DND-41 (cell line): ENCODE results near the gene DPP6.
A peak's percentile ranks its signal among the peaks of the same experiment; 100 is the strongest.
"Not testable (repeated sequence)": the region's sequence is repeated elsewhere in the genome, so short reads cannot be mapped to it uniquely, and the experiment has no call there.

ENCODE experiments used
- ATAC-seq: fragments of 200-7000 bp; cut with Tn5 transposase; 3 replicates; pipeline ENCODE4 v1.9.1; 2021; ENCODE audit warnings: low read depth; ENCODE audit not compliant: insufficient read depth
- DNase-seq: peaks from one replicate; pipeline ENCODE4 v3.0.0-alpha.2; 2020
- H2AFZ ChIP-seq: 2 replicates; pipeline ENCODE4 v1.6.0; 2012; ENCODE audit warnings: low read depth, low read length
- H3K27ac ChIP-seq: 2 replicates; pipeline ENCODE4 v1.5.1; 2012; ENCODE audit warnings: low read length, inconsistent platforms
- H3K27me3 ChIP-seq: fragments of 200-600 bp; sonication (generic); 2 replicates; pipeline ENCODE4 v1.6.0; 2012; ENCODE audit warnings: low read length, mild to moderate bottlenecking, inconsistent platforms; ENCODE audit not compliant: insufficient read depth, poor library complexity
- H3K36me3 ChIP-seq: 2 replicates; pipeline ENCODE4 v1.5.1; 2012; ENCODE audit warnings: low read length, inconsistent platforms; ENCODE audit not compliant: insufficient read depth
- H3K4me1 ChIP-seq: 2 replicates; pipeline ENCODE4 v1.5.1; 2012; ENCODE audit warnings: mild to moderate bottlenecking, low read length; ENCODE audit not compliant: insufficient read depth
- H3K4me2 ChIP-seq: 2 replicates; pipeline ENCODE4 v1.6.0; 2012; ENCODE audit warnings: mild to moderate bottlenecking, moderate library complexity, low read length, inconsistent platforms; ENCODE audit not compliant: insufficient read depth
- H3K4me3 ChIP-seq, 2 experiments: fragments of 200-600 bp in 1 of 2; shearing (Covaris generic) in 1 of 2; 2 replicates each; pipeline ENCODE4 v1.5.1; 2012 to 2016; ENCODE audit warnings: inconsistent platforms in 2 of 2, low read length in 2 of 2, mild to moderate bottlenecking in 2 of 2, low read depth in 1 of 2, moderate library complexity in 1 of 2
- H3K79me2 ChIP-seq: 2 replicates; pipeline ENCODE4 v1.6.0; 2012; ENCODE audit warnings: low read length, inconsistent platforms; ENCODE audit not compliant: insufficient read depth
- H3K9ac ChIP-seq: 2 replicates; pipeline ENCODE4 v1.6.0; 2012; ENCODE audit warnings: low read depth, mild to moderate bottlenecking, inconsistent platforms, low read length, moderate library complexity
- H3K9me3 ChIP-seq: 2 replicates; pipeline ENCODE4 v1.5.1; 2012; ENCODE audit warnings: low read length, moderate library complexity, mild to moderate bottlenecking, inconsistent platforms; ENCODE audit not compliant: insufficient read depth, severe bottlenecking
- H4K20me1 ChIP-seq: 2 replicates; pipeline ENCODE4 v1.6.0; 2012; ENCODE audit warnings: low read length; ENCODE audit not compliant: insufficient read depth

DPP6 gene

GRCh38 chr7:154146707-154147038, 94.5 kb downstream of the DPP6 start:
- ATAC-seq, result peak; percentile 72
- H4K20me1 ChIP-seq, H3K27me3 ChIP-seq, H3K4me1 ChIP-seq, H3K9me3 ChIP-seq, H3K79me2 ChIP-seq, DNase-seq, H2AFZ ChIP-seq, H3K36me3 ChIP-seq, H3K4me3 ChIP-seq: not testable (repeated sequence)
- H3K4me2 ChIP-seq, result 0 out of 2 replicates have a peak overlapping the region, but pooled peaks have one; percentile 44
- peak overlapping the region; percentile 34; the same call in 1 of the 2 replicates for H3K9ac ChIP-seq
- H3K27ac ChIP-seq, result peak overlapping the region; percentile 74; the same call in 1 of the 2 replicates

- H4K20me1 ChIP-seq, H3K9ac ChIP-seq, H3K27ac ChIP-seq, H3K79me2 ChIP-seq, H3K4me3 ChIP-seq, H2AFZ ChIP-seq, ATAC-seq, H3K4me2 ChIP-seq, H3K36me3 ChIP-seq, H3K27me3 ChIP-seq, H3K4me1 ChIP-seq, H3K9me3 ChIP-seq: not testable (repeated sequence)
- peak; percentile 13 for DNase-seq
Measured at GRCh38 chr7:154148791-154149516, 96.8 kb downstream of the DPP6 start.

DNA sequence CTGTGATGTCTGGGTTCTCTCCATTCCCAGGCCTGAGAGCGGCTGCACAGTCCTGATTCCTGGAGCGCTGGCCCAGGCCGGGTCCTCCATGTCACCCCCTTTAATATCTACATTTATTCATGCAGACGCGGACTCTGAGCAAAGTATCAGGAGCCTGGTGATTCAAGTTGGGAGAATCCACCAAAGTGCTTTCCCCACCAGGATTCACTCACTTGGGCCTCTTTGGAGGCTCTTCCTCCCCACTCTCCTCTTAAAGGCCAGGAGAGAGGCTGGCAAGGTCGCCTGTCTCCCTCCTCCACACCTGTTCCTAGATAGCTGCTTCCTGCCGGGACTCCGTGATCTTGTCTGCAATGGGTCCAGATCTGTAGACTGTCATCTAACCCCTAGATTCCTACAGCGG, 98.5 kb downstream of the DPP6 start:
- not testable (repeated sequence) for H3K27me3 ChIP-seq, H4K20me1 ChIP-seq, H3K36me3 ChIP-seq, H3K27ac ChIP-seq, H2AFZ ChIP-seq, H3K4me2 ChIP-seq, H3K4me3 ChIP-seq, H3K79me2 ChIP-seq, H3K4me1 ChIP-seq, H3K9ac ChIP-seq, DNase-seq, H3K9me3 ChIP-seq, ATAC-seq

DNA sequence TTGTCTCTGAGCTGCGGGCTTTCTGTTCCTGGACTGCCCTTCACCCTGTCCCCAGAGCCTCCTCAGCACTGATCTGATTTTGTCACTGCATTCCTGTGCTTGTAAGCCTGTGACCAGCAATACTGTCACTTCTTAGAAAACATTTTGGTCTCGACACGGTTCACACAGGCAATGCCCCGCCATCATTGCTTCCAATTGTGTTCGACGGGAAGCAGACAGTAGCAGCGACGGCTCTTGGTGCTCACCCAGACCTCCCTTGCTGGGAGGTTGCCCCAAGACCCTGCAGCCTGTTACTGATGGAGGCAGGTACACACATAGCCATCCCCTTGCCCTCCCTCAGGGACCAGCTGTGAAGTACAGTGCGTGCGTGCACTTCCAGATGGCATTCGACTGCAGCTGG, 99.1 kb downstream of the DPP6 start:
- not testable (repeated sequence) for H3K27me3 ChIP-seq, H3K27ac ChIP-seq, H3K4me2 ChIP-seq

DNA sequence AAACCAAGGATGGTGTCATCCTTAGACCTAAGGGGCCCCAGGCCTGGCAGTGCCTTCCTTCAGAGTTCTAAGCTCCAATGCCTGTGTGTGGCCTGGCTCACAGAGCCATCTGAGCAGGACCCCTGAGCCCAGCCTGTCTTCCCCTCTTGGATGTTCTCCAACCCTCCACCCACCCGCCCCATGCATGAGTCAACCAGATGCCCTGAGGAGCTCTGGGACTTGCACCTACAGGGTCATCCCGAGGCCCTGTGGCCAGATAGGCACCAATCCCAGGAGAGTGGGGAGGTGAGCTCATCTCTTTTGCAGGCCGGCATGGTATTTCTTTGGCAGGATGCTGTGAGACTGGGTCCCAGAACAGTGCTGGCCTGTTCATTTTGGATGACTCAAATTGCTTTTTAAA, 103.7 kb downstream of the DPP6 start:
- not testable (repeated sequence) for H3K27me3 ChIP-seq, ATAC-seq, H3K4me3 ChIP-seq, H3K4me2 ChIP-seq, H3K9ac ChIP-seq, H2AFZ ChIP-seq, H3K4me1 ChIP-seq, H3K9me3 ChIP-seq, H3K79me2 ChIP-seq, DNase-seq, H3K36me3 ChIP-seq, H4K20me1 ChIP-seq, H3K27ac ChIP-seq

More for the DNA sequence above, 99.1 kb downstream of the DPP6 start:
- not testable (repeated sequence) for H2AFZ ChIP-seq, H4K20me1 ChIP-seq, H3K4me3 ChIP-seq, H3K9ac ChIP-seq, DNase-seq, H3K9me3 ChIP-seq, H3K4me1 ChIP-seq, ATAC-seq, H3K36me3 ChIP-seq, H3K79me2 ChIP-seq

GRCh38 chr7:154162921-154163320, 110.7 kb downstream of the DPP6 start:
- ATAC-seq, H3K4me1 ChIP-seq, H3K79me2 ChIP-seq, H3K27ac ChIP-seq, H3K27me3 ChIP-seq, H3K4me2 ChIP-seq, H3K36me3 ChIP-seq, H3K9ac ChIP-seq, H2AFZ ChIP-seq, H4K20me1 ChIP-seq, DNase-seq, H3K9me3 ChIP-seq, H3K4me3 ChIP-seq: not testable (repeated sequence)

DNA sequence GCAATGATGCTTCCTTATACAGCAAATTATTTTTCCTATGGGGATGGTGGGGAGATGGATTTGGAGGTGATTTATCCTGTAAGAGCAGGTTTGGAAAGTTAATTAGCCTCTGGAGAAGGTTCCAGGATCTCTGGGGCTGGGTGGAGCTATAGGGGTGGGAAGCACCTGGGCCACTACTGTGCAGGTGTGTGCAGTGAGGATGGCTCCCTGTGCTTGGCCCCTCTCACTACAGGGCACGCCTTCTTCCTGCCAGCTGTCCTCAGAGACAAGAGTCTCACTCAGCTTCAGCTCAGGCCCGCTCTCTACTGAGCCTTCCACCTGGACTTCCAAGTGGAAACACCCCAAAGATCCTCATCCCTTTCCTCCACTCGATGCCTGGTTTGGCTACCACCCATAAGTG, 111.4 kb downstream of the DPP6 start:
- H3K36me3 ChIP-seq, H3K4me2 ChIP-seq, DNase-seq, H3K27me3 ChIP-seq, H3K27ac ChIP-seq, H3K9ac ChIP-seq, H3K9me3 ChIP-seq, H3K79me2 ChIP-seq, H3K4me3 ChIP-seq, H4K20me1 ChIP-seq, H2AFZ ChIP-seq, H3K4me1 ChIP-seq: not testable (repeated sequence)
- 0 out of 3 replicates have a peak, but pooled peaks have one; percentile 40 for ATAC-seq
